ENCODE measurements around the gene MLIP.

DNA sequence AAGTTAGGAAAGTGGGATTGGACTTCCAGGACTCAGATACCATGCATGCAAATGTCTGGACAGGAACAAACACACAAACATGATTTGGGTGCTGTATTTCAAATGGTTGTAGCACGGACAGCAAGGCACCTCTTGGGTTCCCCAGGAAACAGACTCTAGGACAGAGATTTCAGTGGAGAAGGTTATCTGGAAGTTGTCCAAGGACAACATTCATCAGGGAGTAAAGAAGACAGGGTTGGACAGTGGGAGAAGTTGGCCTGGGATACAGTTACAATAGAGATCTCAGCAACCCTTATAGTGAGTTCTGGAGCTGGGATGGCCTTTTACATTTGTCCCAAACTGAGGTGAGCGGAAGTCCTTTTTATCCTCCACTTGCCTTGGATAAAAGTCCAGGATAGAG lies 177.2 kb downstream of the MLIP start:
- TF ChIP-seq EGR1 (IDR thresholded peaks at IDR 0.05; ENCODE audit: low read depth) (no peak), POLR2A (IDR thresholded peaks at IDR 0.05; ENCODE audit: borderline replicate concordance, extremely low read depth, insufficient read depth, insufficient read length) (no peak)
- TF ChIP-seq, protein P1, sequence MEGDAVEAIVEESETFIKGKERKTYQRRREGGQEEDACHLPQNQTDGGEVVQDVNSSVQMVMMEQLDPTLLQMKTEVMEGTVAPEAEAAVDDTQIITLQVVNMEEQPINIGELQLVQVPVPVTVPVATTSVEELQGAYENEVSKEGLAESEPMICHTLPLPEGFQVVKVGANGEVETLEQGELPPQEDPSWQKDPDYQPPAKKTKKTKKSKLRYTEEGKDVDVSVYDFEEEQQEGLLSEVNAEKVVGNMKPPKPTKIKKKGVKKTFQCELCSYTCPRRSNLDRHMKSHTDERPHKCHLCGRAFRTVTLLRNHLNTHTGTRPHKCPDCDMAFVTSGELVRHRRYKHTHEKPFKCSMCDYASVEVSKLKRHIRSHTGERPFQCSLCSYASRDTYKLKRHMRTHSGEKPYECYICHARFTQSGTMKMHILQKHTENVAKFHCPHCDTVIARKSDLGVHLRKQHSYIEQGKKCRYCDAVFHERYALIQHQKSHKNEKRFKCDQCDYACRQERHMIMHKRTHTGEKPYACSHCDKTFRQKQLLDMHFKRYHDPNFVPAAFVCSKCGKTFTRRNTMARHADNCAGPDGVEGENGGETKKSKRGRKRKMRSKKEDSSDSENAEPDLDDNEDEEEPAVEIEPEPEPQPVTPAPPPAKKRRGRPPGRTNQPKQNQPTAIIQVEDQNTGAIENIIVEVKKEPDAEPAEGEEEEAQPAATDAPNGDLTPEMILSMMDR (IDR thresholded peaks at IDR 0.05 in 2 of 3, conservative IDR thresholded peaks at IDR 0.05 in 1 of 3; ENCODE audit: borderline replicate concordance in 1 of 3, insufficient read depth in 1 of 3, low read depth in 2 of 3, low read length in 2 of 3): no peak

All from HCT116 (cell line).